ENCODE measurements around the gene LRBA.

DNA sequence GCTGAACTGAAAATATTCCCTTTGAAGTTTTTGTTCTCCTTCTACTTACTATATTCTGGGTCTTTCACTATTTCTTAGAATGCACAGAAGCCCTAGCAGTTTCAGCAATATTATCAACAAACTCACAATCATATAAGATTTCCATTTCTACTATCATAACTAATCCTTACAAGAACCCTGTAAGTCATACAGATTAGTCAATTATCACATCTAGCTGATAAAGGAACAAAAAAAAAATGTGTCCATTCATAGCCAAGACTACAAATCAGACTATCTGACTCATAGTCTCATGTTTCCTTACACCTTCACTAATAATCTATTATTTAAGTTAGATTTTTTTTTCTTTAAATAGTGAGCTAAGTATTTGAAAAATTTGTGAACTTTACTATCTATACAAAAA, 72.5 kb downstream of the LRBA start:
- no peak for TF ChIP-seq CTCF (IDR thresholded peaks at IDR 0.05; ENCODE audit: low read depth, low read length, poor library complexity, severe bottlenecking)
- no peak for TF ChIP-seq EZH2phosphoT487 (IDR thresholded peaks at IDR 0.05; ENCODE audit: borderline replicate concordance, low read length)
